Fibroblast of lung (primary cell): ENCODE measurements around the gene FNDC10. TPM values are rescaled to one million over a fixed set of nuclear protein-coding genes. Genes with fewer than 3 reads are reported as not detected.

Experiments used
- DNase-seq, 2 donors: peaks; one replicate each; pipeline versions ENCODE4 v3.0.0 to v3.0.0-alpha.2; 2010; ENCODE audit warnings: low read depth in 2 of 2
- H2AFZ ChIP-seq: 2 replicates; pipeline ENCODE4 v1.5.1; 2012; ENCODE audit warnings: low read length, control low read depth, inconsistent platforms
- H3K27ac ChIP-seq: 2 replicates; pipeline ENCODE4 v1.5.1; 2011; ENCODE audit warnings: low read length, control low read depth; ENCODE audit not compliant: insufficient read depth
- H3K27me3 ChIP-seq: 2 replicates; pipeline ENCODE4 v1.5.1; 2011; ENCODE audit warnings: mild to moderate bottlenecking, low read length; ENCODE audit not compliant: control insufficient read depth, insufficient read depth
- H3K36me3 ChIP-seq: 2 replicates; pipeline ENCODE4 v1.5.1; 2011; ENCODE audit warnings: low read length; ENCODE audit not compliant: control insufficient read depth, insufficient read depth
- H3K4me1 ChIP-seq: 2 replicates; pipeline ENCODE4 v1.5.1; 2011; ENCODE audit warnings: low read length; ENCODE audit not compliant: control insufficient read depth, insufficient read depth; ENCODE audit errors: extremely low read depth
- H3K4me2 ChIP-seq: 2 replicates; pipeline ENCODE4 v1.5.1; 2011; ENCODE audit warnings: low read length, control low read depth; ENCODE audit not compliant: insufficient read depth; ENCODE audit errors: extremely low read depth
- H3K4me3 ChIP-seq, 4 experiments: fragments of 200-600 bp in 1 of 4; sonication (generic) in 1 of 4; replicated peaks in 1 of 4; 2 replicates each; pipeline ENCODE4 v1.5.1; 2011 to 2016; ENCODE audit warnings: low read length in 4 of 4, low read depth in 3 of 4, mild to moderate bottlenecking in 3 of 4, control low read depth in 2 of 4, inconsistent platforms in 1 of 4, mixed read lengths in 1 of 4; ENCODE audit not compliant: insufficient read depth in 1 of 4; ENCODE audit errors: control extremely low read depth in 1 of 4
- H3K79me2 ChIP-seq: 2 replicates; pipeline ENCODE4 v1.5.1; 2012; ENCODE audit warnings: mild to moderate bottlenecking, low read length, inconsistent platforms; ENCODE audit not compliant: control insufficient read depth, insufficient read depth
- H3K9ac ChIP-seq: 2 replicates; pipeline ENCODE4 v1.5.1; 2011; ENCODE audit warnings: mild to moderate bottlenecking, low read length, control low read depth; ENCODE audit not compliant: insufficient read depth
- H3K9me3 ChIP-seq: 2 replicates; pipeline ENCODE4 v1.5.1; 2012; ENCODE audit warnings: low read depth, low read length; ENCODE audit not compliant: control insufficient read depth, insufficient read depth
- H4K20me1 ChIP-seq: 2 replicates; pipeline ENCODE4 v1.5.1; 2011; ENCODE audit warnings: low read length; ENCODE audit not compliant: control insufficient read depth, insufficient read depth; ENCODE audit errors: extremely low read depth
- CTCF ChIP-seq, 2 donors: IDR thresholded peaks in 1 of 2; conservative IDR thresholded peaks in 1 of 2; 1 replicate in 1 of 2; 2 replicates in 1 of 2; pipeline ENCODE4 v1.5.1; 2011 to 2012; ENCODE audit warnings: low read length in 2 of 2, control low read depth in 1 of 2, inconsistent platforms in 1 of 2, low read depth in 1 of 2, mild to moderate bottlenecking in 1 of 2
- EZH2 ChIP-seq: IDR thresholded peaks from 2 replicates; pipeline ENCODE4 v1.5.1; 2012; ENCODE audit warnings: low read length, control low read depth, mild to moderate bottlenecking; ENCODE audit errors: missing control alignments
- polyA plus RNA-seq, 2 donors: library from polyadenylated mRNA; depleted of rRNA in 1 of 2; stranded (reverse) in 1 of 2; unstranded in 1 of 2; fragments of >200 nt; gene quantifications; 2 replicates each; pipeline ENCODE4 v1.2.1, GENCODE V29; 2011 to 2012; ENCODE audit warnings: missing spikeins in 1 of 2
- total RNA-seq: library from RNA; depleted of rRNA; stranded (reverse); fragments of >200 nt; gene quantifications from 2 replicates; pipeline ENCODE4 v1.2.1, GENCODE V29; 2014

FNDC10 gene
- total and polyA plus RNA-seq, 2 donors (not counting 1 experiment from before 2014, with no cell fraction given): 0.50 to 2.0 TPM

- H3K4me3 ChIP-seq: no peak overlapping the region
- TF ChIP-seq CTCF (conservative IDR thresholded peaks at IDR 0.05 in 1 of 2, IDR thresholded peaks at IDR 0.05 in 1 of 2; ENCODE audit: low read depth in 1 of 2, low read length in 2 of 2): no peak
- no peak for TF ChIP-seq EZH2
- no peaks in the 10 kb centered on the region for H4K20me1 ChIP-seq
- H3K9ac ChIP-seq: no peak overlapping the region
- no peak for DNase-seq
- H3K4me2 ChIP-seq: no peak overlapping the region
- no peak overlapping the region for H2AFZ ChIP-seq
- H3K9me3 ChIP-seq: no peaks in the 10 kb centered on the region
- peaks cover 31% of the 10 kb centered on the region for H3K79me2 ChIP-seq
- H3K27ac ChIP-seq: no peak overlapping the region
- peaks cover 4% of the 10 kb centered on the region for H3K36me3 ChIP-seq
- H3K4me1 ChIP-seq: peaks cover 13% of the 10 kb centered on the region
- H3K27me3 ChIP-seq: no peaks in the 10 kb centered on the region
Measured at GRCh38 chr1:1556505-1556904, 43.4 kb downstream of the FNDC10 start.

GRCh38 chr1:1554926-1555915 lies 44.7 kb downstream of the FNDC10 start:
- no peaks in the 10 kb centered on the region for H3K27me3 ChIP-seq
- TF ChIP-seq EZH2: no peak
- TF ChIP-seq CTCF (conservative IDR thresholded peaks at IDR 0.05 in 1 of 2, IDR thresholded peaks at IDR 0.05 in 1 of 2; ENCODE audit: low read depth in 1 of 2, low read length in 2 of 2): no peak
- H3K36me3 ChIP-seq: peaks cover 4% of the 10 kb centered on the region
- H3K4me2 ChIP-seq: no peak overlapping the region
- peaks cover 33% of the 10 kb centered on the region for H3K79me2 ChIP-seq
- no peaks in the 10 kb centered on the region for H3K9me3 ChIP-seq
- H3K9ac ChIP-seq: no peak overlapping the region
- H3K27ac ChIP-seq: peak overlapping the region; percentile 62
- peak; percentile 74 to 85 for DNase-seq
- peaks cover 21% of the 10 kb centered on the region for H3K4me1 ChIP-seq
- no peak overlapping the region for H2AFZ ChIP-seq
- no peak overlapping the region for H3K4me3 ChIP-seq
- H4K20me1 ChIP-seq: no peaks in the 10 kb centered on the region

GRCh38 chr1:1554550-1554925 lies 45.4 kb downstream of the FNDC10 start:
- peaks cover 21% of the 10 kb centered on the region for H3K4me1 ChIP-seq
- H3K27me3 ChIP-seq: no peaks in the 10 kb centered on the region
- H3K4me2 ChIP-seq: no peak overlapping the region
- H3K9me3 ChIP-seq: no peaks in the 10 kb centered on the region
- H4K20me1 ChIP-seq: no peaks in the 10 kb centered on the region
- DNase-seq: no peak
- H2AFZ ChIP-seq: no peak overlapping the region
- H3K36me3 ChIP-seq: peaks cover 4% of the 10 kb centered on the region
- no peak overlapping the region for H3K4me3 ChIP-seq
- peak overlapping the region; percentile 62 for H3K27ac ChIP-seq
- no peak overlapping the region for H3K9ac ChIP-seq
- TF ChIP-seq EZH2: no peak
- no peak for TF ChIP-seq CTCF (conservative IDR thresholded peaks at IDR 0.05 in 1 of 2, IDR thresholded peaks at IDR 0.05 in 1 of 2; ENCODE audit: low read depth in 1 of 2, low read length in 2 of 2)
- peaks cover 32% of the 10 kb centered on the region for H3K79me2 ChIP-seq
